Esophagus squamous epithelium (tissue), 4 donors: Measurements from ENCODE around the gene CYSRT1.

ENCODE experiments used
- CTCF ChIP-seq, 6 experiments: fragments of 450-650 bp in 4 of 6; fragments of 200-600 bp in 2 of 6; sonication (generic) in 2 of 6; IDR thresholded peaks; one replicate each; pipeline ENCODE4 v1.5.1; 2016 to 2019; ENCODE audit warnings: antibody characterized with exemption in 6 of 6, mild to moderate bottlenecking in 4 of 6, moderate library complexity in 4 of 6
- POLR2A ChIP-seq, 4 donors: fragments of 450-650 bp; IDR thresholded peaks; one replicate each; pipeline ENCODE4 v1.6.1; 2017; ENCODE audit warnings: antibody characterized with exemption in 4 of 4, mild to moderate bottlenecking in 4 of 4, moderate library complexity in 3 of 4

- no peak for TF ChIP-seq CTCF (IDR thresholded peaks at IDR 0.05)
- no peak for TF ChIP-seq POLR2A (IDR thresholded peaks at IDR 0.05)
Observed at GRCh38 chr9:137221095-137221505, 3.9 kb upstream of the CYSRT1 start.
